GM12891 (cell line): ENCODE data around the gene DLGAP1.

Experiments used
- PAX5 ChIP-seq: IDR thresholded peaks from 2 replicates; pipeline ENCODE4 v1.6.1; 2011; ENCODE audit warnings: low read length, moderate library complexity, mild to moderate bottlenecking; ENCODE audit not compliant: insufficient read depth, severe bottlenecking
- POLR2A ChIP-seq: IDR thresholded peaks from 2 replicates; pipeline ENCODE4 v1.6.1; 2011; ENCODE audit warnings: low read depth, low read length, control low read depth
- POLR2AphosphoS5 ChIP-seq: IDR thresholded peaks from 2 replicates; pipeline ENCODE4 v1.6.1; 2011; ENCODE audit warnings: low read depth, low read length, control low read depth
- SPI1 ChIP-seq: IDR thresholded peaks from 2 replicates; pipeline ENCODE4 v1.6.1; 2011; ENCODE audit warnings: low read depth, low read length, control low read depth
- TAF1 ChIP-seq: IDR thresholded peaks from 2 replicates; pipeline ENCODE4 v1.6.1; 2011; ENCODE audit warnings: low read depth, low read length, control low read depth

- TF ChIP-seq SPI1 (no peak), POLR2AphosphoS5 (no peak), TAF1 (no peak), POLR2A (no peak), PAX5 (no peak)
Observed at GRCh38 chr18:4245456-4245855, 209.7 kb downstream of the DLGAP1 start.
